Parathyroid adenoma (tissue), 2 donors: ENCODE results near the gene ZNF429.
"Not testable (repeated sequence)": the region's sequence is repeated elsewhere in the genome, so short reads cannot be mapped to it uniquely, and the experiment has no call there.

ENCODE experiments used
- H2AFZ ChIP-seq: fragments of 300-600 bp; sonication (generic); one replicate; pipeline ENCODE4 v1.7.0; 2017; ENCODE audit warnings: antibody characterized with exemption, mild to moderate bottlenecking
- H3K27ac ChIP-seq: fragments of 300-600 bp; sonication (generic); one replicate; pipeline ENCODE4 v1.7.0; 2017
- H3K27me3 ChIP-seq: fragments of 300-600 bp; sonication (generic); one replicate; pipeline ENCODE4 v1.7.0; 2017; ENCODE audit warnings: low read length; ENCODE audit not compliant: control insufficient read depth, insufficient read depth
- H3K36me3 ChIP-seq: fragments of 300-600 bp; sonication (generic); one replicate; pipeline ENCODE4 v1.7.0; 2017; ENCODE audit warnings: low read length; ENCODE audit not compliant: control insufficient read depth, insufficient read depth
- H3K4me1 ChIP-seq: fragments of 300-600 bp; sonication (generic); one replicate; pipeline ENCODE4 v1.7.0; 2017; ENCODE audit warnings: control low read depth
- H3K4me2 ChIP-seq: fragments of 300-600 bp; sonication (generic); one replicate; pipeline ENCODE4 v1.7.0; 2017; ENCODE audit warnings: low read length
- H3K4me3 ChIP-seq: fragments of 300-600 bp; sonication (generic); one replicate; pipeline ENCODE4 v1.7.0; 2017; ENCODE audit warnings: low read depth, low read length
- H3K79me2 ChIP-seq: fragments of 300-600 bp; sonication (generic); one replicate; pipeline ENCODE4 v1.7.0; 2017; ENCODE audit warnings: control low read depth
- H3K9ac ChIP-seq: fragments of 300-600 bp; sonication (generic); one replicate; pipeline ENCODE4 v1.7.0; 2017; ENCODE audit warnings: mild to moderate bottlenecking
- H3K9me3 ChIP-seq: fragments of 300-600 bp; sonication (generic); one replicate; pipeline ENCODE4 v1.7.0; 2017; ENCODE audit warnings: low read length; ENCODE audit not compliant: control insufficient read depth
- CTCF ChIP-seq: fragments of 300-600 bp; sonication (generic); IDR thresholded peaks from one replicate; pipeline ENCODE4 v1.7.0; 2017; ENCODE audit warnings: antibody characterized with exemption, mild to moderate bottlenecking
- donor health status: primary hyperparathyroidism.

ZNF429 gene

GRCh38 chr19:21508198-21508597 is 2.8 kb downstream of the ZNF429 start:
- H3K4me3 ChIP-seq, result no peak overlapping the region
- H3K27ac ChIP-seq, result no peak overlapping the region
- no peak overlapping the region for H3K9ac ChIP-seq
- no peak for TF ChIP-seq CTCF
- H3K4me1 ChIP-seq, result no peaks in the 10 kb centered on the region
- no peak overlapping the region for H2AFZ ChIP-seq
- no peaks in the 10 kb centered on the region for H3K27me3 ChIP-seq
- peaks cover 14% of the 10 kb centered on the region for H3K79me2 ChIP-seq
- H3K4me2 ChIP-seq, result no peak overlapping the region
- no peaks in the 10 kb centered on the region for H3K36me3 ChIP-seq
- no peaks in the 10 kb centered on the region for H3K9me3 ChIP-seq

GRCh38 chr19:21511058-21511457 is 5.7 kb downstream of the ZNF429 start:
- not testable (repeated sequence) for H3K9me3 ChIP-seq, H3K4me1 ChIP-seq, H2AFZ ChIP-seq, H3K9ac ChIP-seq, H3K27ac ChIP-seq, H3K36me3 ChIP-seq, H3K4me3 ChIP-seq, H3K27me3 ChIP-seq, H3K4me2 ChIP-seq
- peaks cover 14% of the 10 kb centered on the region for H3K79me2 ChIP-seq

- H3K4me2 ChIP-seq, H3K36me3 ChIP-seq, H3K4me3 ChIP-seq, H2AFZ ChIP-seq, H3K9ac ChIP-seq, H3K27me3 ChIP-seq, H3K9me3 ChIP-seq, H3K4me1 ChIP-seq, H3K79me2 ChIP-seq, H3K27ac ChIP-seq: not testable (repeated sequence)
Observed at GRCh38 chr19:21512609-21513008, 7.2 kb downstream of the ZNF429 start.

- Histone ChIP-seq H2AFZ (no peak overlapping the region), H3K27ac (no peak overlapping the region), H3K9me3 (no peaks in the 10 kb centered on the region), H3K4me3 (no peak overlapping the region), H3K9ac (no peak overlapping the region), H3K79me2 (peaks cover 10% of the 10 kb centered on the region), H3K27me3 (no peaks in the 10 kb centered on the region), H3K4me1 (no peaks in the 10 kb centered on the region), H3K4me2 (no peak overlapping the region), H3K36me3 (no peaks in the 10 kb centered on the region)
- no peak for TF ChIP-seq CTCF
Observed at GRCh38 chr19:21513651-21514050, 8.2 kb downstream of the ZNF429 start.

- no peak for TF ChIP-seq CTCF
- H3K4me1 ChIP-seq, result no peaks in the 10 kb centered on the region
- no peaks in the 10 kb centered on the region for H3K9me3 ChIP-seq
- peaks cover 29% of the 10 kb centered on the region for H3K79me2 ChIP-seq
- H3K4me2 ChIP-seq, result no peak overlapping the region
- no peaks in the 10 kb centered on the region for H3K27me3 ChIP-seq
- no peak overlapping the region for H2AFZ ChIP-seq
- no peaks in the 10 kb centered on the region for H3K36me3 ChIP-seq
- H3K27ac ChIP-seq, result no peak overlapping the region
- H3K9ac ChIP-seq, result no peak overlapping the region
- no peak overlapping the region for H3K4me3 ChIP-seq
Observed at GRCh38 chr19:21519488-21519887, 14.1 kb downstream of the ZNF429 start.

GRCh38 chr19:21532904-21533303 is 27.5 kb downstream of the ZNF429 start:
- no peak for TF ChIP-seq CTCF
- Histone ChIP-seq H3K36me3 (peaks cover 7% of the 10 kb centered on the region), H3K4me1 (no peaks in the 10 kb centered on the region), H3K9me3 (peaks cover 13% of the 10 kb centered on the region), H3K79me2 (no peaks in the 10 kb centered on the region), H3K4me3 (no peak overlapping the region), H3K4me2 (no peak overlapping the region), H3K27ac (no peak overlapping the region), H3K27me3 (no peaks in the 10 kb centered on the region), H2AFZ (no peak overlapping the region), H3K9ac (no peak overlapping the region)

DNA sequence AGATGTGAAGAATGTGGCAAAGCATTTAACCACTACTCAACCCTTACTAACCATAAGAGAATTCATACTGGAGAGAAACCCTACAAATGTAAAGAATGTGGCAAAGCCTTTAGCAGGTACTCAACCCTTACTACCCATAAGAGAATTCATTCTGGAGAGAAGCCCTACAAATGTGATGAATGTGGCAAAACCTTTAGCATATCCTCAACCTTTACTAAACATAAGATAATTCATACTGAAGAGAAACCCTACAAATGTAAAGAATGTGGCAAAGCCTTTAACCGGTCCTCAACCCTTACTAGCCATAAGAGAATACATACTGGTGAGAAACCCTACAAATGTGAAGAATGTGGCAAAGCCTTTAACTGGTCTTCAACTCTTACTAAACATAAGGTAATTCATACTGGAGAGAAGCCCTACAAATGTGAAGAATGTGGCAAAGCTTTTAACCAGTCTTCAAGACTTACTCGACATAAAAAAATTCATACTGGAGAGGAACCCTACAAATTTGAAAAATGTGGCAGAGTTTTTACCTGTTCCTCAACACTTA is 31.4 kb downstream of the ZNF429 start:
- H3K9ac ChIP-seq, H3K4me2 ChIP-seq, H3K36me3 ChIP-seq, H3K27me3 ChIP-seq, H3K79me2 ChIP-seq, H2AFZ ChIP-seq, H3K4me1 ChIP-seq, H3K27ac ChIP-seq, H3K4me3 ChIP-seq: not testable (repeated sequence)
- peaks cover 13% of the 10 kb centered on the region for H3K9me3 ChIP-seq
